WTC11 (cell line): Measurements from ENCODE around the gene YDJC. TPM values are rescaled to one million over a fixed set of nuclear protein-coding genes. Genes with fewer than 3 reads are reported as not detected.

ENCODE experiments used
- ATAC-seq: fragments of 200-7000 bp; cut with Tn5 transposase; 2 replicates; pipeline ENCODE4 v1.10.0; 2021; ENCODE audit warnings: mild to moderate bottlenecking, moderate library complexity
- CTCF ChIA-PET: fragments of 300-600 bp; sonication (Branson Sonifier 250); formaldehyde crosslinking; loops from one replicate; lab custom pipeline; 2021; ENCODE audit warnings: antibody characterized with exemption; lab: Charles Lee
- POLR2A ChIA-PET: fragments of 350-600 bp; sonication (Branson Sonifier 250); formaldehyde crosslinking; loops from one replicate; lab custom pipeline; 2021; ENCODE audit warnings: antibody characterized with exemption; lab: Charles Lee
- DNase-seq: peaks from one replicate; pipeline ENCODE4 v3.0.0; 2021; ENCODE audit warnings: low spot score
- H3K27ac Mint-ChIP-seq: 2 replicates; pipeline ENCODE4 v1.8.0; 2021; ENCODE audit warnings: mixed read lengths
- H3K27me3 Mint-ChIP-seq: 2 replicates; pipeline ENCODE4 v1.8.0; 2021; ENCODE audit warnings: low read depth, mild to moderate bottlenecking, moderate library complexity, mixed read lengths
- H3K36me3 Mint-ChIP-seq: 2 replicates; pipeline ENCODE4 v1.8.0; 2021; ENCODE audit warnings: mixed read lengths
- H3K4me1 Mint-ChIP-seq: 2 replicates; pipeline ENCODE4 v1.8.0; 2022; ENCODE audit warnings: mixed read lengths
- H3K4me3 Mint-ChIP-seq: 2 replicates; pipeline ENCODE4 v1.8.0; 2021; ENCODE audit warnings: mild to moderate bottlenecking, moderate library complexity, mixed read lengths
- H3K9me3 Mint-ChIP-seq: 2 replicates; pipeline ENCODE4 v1.8.0; 2021; ENCODE audit warnings: mixed read lengths
- CBFB ChIP-seq: sonication (generic); formaldehyde crosslinking; IDR thresholded peaks from 2 replicates; pipeline ENCODE4 v1.8.1; 2022; ENCODE audit warnings: mild to moderate bottlenecking, low read depth, missing genetic modification reagents
- NFATC4 ChIP-seq: fragments of 250-450 bp; sonication (Bioruptor Pico); IDR thresholded peaks from 2 replicates; pipeline ENCODE4 v1.9.0; 2021; ENCODE audit warnings: mild to moderate bottlenecking
- NR2C2 ChIP-seq: sonication (generic); formaldehyde crosslinking; IDR thresholded peaks from 2 replicates; pipeline ENCODE4 v1.8.0; 2022; ENCODE audit warnings: mild to moderate bottlenecking, missing genetic modification reagents
- RELA ChIP-seq: sonication (generic); formaldehyde crosslinking; IDR thresholded peaks from 2 replicates; pipeline ENCODE4 v1.8.1; 2022; ENCODE audit warnings: missing genetic modification reagents, mild to moderate bottlenecking, borderline replicate concordance
- ZNF317 ChIP-seq: sonication (generic); formaldehyde crosslinking; IDR thresholded peaks from 2 replicates; pipeline ENCODE4 v1.8.1; 2023; ENCODE audit warnings: low read depth, mild to moderate bottlenecking, moderate library complexity, missing genetic modification reagents, borderline replicate concordance
- total RNA-seq: library from RNA; stranded (reverse); gene quantifications from 3 replicates; pipeline ENCODE4 v1.2.3, GENCODE V29; 2021
- TF ChIP-seq, protein P1 (sequence below): sonication (generic); formaldehyde crosslinking; IDR thresholded peaks from 2 replicates; pipeline ENCODE4 v1.8.0; 2022; ENCODE audit warnings: missing genetic modification reagents
- TF ChIP-seq, protein P2 (sequence below): sonication (generic); formaldehyde crosslinking; IDR thresholded peaks from 2 replicates; pipeline ENCODE4 v1.8.1; 2022; ENCODE audit warnings: mild to moderate bottlenecking, moderate library complexity, missing genetic modification reagents
- TF ChIP-seq, protein P3 (sequence below): sonication (generic); formaldehyde crosslinking; IDR thresholded peaks from 2 replicates; pipeline ENCODE4 v1.8.0; 2023; ENCODE audit warnings: missing genetic modification reagents, mild to moderate bottlenecking, borderline replicate concordance
- TF ChIP-seq, protein P4 (sequence below): fragments of 200-600 bp; IDR thresholded peaks from 2 replicates; pipeline ENCODE4 v1.8.0; 2022; ENCODE audit warnings: antibody characterized with exemption

YDJC gene
- total RNA-seq, 1 experiment from 2014 or later, result 39.8 TPM

DNA sequence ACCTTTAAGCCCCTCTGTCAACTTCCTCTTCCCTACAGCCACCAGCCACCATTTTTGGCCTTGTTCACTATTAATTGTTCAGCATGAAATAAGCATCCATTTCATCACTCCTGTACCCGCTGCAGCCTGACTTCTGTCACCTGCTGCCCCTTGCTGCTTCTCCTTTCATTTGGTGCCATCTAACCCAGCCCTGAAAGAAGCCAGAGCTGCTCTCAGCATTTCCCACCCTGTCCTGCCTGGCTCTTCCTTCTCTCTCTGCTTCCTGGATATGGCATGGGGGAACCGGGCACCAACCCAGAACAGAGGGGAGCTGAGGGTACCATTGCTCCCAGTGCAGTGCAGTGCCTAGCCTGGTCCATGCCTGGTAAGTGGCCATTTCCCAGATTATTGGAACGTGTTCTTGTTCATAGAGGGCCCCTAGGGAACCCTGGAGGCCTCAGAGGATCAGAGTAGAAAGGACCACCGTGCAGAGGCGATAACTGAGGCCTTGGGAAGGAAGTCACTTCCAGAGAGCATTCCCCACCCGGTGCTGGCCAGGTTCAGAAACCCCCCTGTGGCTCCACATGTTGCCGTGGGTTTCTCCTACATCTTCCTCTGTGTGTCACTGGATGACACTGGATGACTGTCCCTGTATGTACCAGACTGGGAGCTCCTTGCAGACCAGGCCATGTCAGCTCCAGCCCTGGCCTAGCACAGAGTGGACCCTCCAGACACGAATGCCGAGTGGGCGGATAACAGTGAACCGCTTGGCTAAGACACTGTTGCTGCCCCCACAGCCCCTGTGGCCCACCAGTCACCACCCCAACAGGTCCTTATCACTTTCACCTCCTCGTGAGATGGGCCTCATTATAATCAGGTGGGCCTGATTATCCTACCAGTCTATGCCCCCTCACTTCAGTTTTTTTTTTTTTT, 4.7 kb downstream of the YDJC start (continued):
- TF ChIP-seq, protein P1, sequence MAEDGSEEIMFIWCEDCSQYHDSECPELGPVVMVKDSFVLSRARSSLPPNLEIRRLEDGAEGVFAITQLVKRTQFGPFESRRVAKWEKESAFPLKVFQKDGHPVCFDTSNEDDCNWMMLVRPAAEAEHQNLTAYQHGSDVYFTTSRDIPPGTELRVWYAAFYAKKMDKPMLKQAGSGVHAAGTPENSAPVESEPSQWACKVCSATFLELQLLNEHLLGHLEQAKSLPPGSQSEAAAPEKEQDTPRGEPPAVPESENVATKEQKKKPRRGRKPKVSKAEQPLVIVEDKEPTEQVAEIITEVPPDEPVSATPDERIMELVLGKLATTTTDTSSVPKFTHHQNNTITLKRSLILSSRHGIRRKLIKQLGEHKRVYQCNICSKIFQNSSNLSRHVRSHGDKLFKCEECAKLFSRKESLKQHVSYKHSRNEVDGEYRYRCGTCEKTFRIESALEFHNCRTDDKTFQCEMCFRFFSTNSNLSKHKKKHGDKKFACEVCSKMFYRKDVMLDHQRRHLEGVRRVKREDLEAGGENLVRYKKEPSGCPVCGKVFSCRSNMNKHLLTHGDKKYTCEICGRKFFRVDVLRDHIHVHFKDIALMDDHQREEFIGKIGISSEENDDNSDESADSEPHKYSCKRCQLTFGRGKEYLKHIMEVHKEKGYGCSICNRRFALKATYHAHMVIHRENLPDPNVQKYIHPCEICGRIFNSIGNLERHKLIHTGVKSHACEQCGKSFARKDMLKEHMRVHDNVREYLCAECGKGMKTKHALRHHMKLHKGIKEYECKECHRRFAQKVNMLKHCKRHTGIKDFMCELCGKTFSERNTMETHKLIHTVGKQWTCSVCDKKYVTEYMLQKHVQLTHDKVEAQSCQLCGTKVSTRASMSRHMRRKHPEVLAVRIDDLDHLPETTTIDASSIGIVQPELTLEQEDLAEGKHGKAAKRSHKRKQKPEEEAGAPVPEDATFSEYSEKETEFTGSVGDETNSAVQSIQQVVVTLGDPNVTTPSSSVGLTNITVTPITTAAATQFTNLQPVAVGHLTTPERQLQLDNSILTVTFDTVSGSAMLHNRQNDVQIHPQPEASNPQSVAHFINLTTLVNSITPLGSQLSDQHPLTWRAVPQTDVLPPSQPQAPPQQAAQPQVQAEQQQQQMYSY, result no peak
- TF ChIP-seq, protein P2, sequence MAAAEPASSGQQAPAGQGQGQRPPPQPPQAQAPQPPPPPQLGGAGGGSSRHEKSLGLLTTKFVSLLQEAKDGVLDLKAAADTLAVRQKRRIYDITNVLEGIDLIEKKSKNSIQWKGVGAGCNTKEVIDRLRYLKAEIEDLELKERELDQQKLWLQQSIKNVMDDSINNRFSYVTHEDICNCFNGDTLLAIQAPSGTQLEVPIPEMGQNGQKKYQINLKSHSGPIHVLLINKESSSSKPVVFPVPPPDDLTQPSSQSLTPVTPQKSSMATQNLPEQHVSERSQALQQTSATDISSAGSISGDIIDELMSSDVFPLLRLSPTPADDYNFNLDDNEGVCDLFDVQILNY, result no peak
- TF ChIP-seq CBFB (CRISPR knock-in tag) (no peak), NFATC4 (no peak), ZNF317 (CRISPR knock-in tag) (no peak), NR2C2 (CRISPR knock-in tag) (no peak)
- TF ChIP-seq, protein P3, sequence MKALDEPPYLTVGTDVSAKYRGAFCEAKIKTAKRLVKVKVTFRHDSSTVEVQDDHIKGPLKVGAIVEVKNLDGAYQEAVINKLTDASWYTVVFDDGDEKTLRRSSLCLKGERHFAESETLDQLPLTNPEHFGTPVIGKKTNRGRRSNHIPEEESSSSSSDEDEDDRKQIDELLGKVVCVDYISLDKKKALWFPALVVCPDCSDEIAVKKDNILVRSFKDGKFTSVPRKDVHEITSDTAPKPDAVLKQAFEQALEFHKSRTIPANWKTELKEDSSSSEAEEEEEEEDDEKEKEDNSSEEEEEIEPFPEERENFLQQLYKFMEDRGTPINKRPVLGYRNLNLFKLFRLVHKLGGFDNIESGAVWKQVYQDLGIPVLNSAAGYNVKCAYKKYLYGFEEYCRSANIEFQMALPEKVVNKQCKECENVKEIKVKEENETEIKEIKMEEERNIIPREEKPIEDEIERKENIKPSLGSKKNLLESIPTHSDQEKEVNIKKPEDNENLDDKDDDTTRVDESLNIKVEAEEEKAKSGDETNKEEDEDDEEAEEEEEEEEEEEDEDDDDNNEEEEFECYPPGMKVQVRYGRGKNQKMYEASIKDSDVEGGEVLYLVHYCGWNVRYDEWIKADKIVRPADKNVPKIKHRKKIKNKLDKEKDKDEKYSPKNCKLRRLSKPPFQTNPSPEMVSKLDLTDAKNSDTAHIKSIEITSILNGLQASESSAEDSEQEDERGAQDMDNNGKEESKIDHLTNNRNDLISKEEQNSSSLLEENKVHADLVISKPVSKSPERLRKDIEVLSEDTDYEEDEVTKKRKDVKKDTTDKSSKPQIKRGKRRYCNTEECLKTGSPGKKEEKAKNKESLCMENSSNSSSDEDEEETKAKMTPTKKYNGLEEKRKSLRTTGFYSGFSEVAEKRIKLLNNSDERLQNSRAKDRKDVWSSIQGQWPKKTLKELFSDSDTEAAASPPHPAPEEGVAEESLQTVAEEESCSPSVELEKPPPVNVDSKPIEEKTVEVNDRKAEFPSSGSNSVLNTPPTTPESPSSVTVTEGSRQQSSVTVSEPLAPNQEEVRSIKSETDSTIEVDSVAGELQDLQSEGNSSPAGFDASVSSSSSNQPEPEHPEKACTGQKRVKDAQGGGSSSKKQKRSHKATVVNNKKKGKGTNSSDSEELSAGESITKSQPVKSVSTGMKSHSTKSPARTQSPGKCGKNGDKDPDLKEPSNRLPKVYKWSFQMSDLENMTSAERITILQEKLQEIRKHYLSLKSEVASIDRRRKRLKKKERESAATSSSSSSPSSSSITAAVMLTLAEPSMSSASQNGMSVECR (CRISPR knock-in tag), result no peak

DNA sequence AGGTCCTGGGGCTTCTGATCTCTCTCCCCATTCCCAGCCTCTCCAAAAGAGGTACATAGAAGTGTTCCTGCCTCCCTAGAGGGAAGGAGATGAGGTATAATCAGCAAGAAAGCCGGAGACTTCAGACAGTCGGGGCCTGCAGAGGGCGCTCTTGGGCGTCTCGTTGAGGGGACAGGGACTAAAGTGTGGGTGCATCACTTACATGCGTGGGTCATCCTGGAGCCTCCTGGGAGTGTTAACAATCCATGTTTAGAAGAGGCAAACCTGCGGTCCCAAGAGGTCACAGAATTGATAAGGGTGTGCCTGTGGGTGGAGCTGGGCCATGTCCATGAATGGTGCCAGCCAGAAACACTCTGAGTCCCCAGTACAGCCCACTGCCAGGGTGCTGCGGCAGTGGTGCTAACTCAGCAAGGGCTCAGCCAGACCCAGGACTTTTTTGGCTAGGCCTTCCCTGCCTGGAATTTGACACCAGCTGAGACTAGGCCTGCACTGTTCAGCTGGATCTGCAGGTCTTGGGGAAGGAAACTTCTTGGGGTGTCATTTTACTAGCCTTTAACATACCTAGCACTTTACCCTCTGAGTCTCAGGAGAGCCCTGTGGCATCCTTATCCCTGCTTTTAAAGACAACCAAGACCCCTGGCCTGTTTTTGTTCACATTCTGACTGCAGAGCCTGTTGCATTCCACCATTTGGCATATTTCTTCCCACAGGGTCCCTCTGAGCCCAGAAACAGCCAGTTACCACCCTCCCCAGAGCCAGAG, 5.5 kb downstream of the YDJC start:
- peak; percentile 85 for DNase-seq
- Mint-ChIP-seq H3K4me1 (peaks cover 24% of the 10 kb centered on the region), H3K4me3 (no peak overlapping the region), H3K36me3 (peaks cover 18% of the 10 kb centered on the region), H3K9me3 (no peaks in the 10 kb centered on the region), H3K27me3 (no peaks in the 10 kb centered on the region), H3K27ac (peak overlapping the region; percentile 66; the same call in 1 of the 2 replicates)
- CTCF ChIA-PET, result interaction anchor here (0.7 to 13.4 kb wide), 7 partner anchors 8 to 39 kb away, joined by 3 to 273 read pairs (median 4); partner anchors contain the start of genes CCDC116 and SDF2L1
- POLR2A ChIA-PET, result interaction anchor here (0.8 to 1.1 kb wide), 2 partner anchors 19 to 21 kb away, joined by 3 read pairs; no protein-coding TSS in a partner anchor
- TF ChIP-seq, protein P4, sequence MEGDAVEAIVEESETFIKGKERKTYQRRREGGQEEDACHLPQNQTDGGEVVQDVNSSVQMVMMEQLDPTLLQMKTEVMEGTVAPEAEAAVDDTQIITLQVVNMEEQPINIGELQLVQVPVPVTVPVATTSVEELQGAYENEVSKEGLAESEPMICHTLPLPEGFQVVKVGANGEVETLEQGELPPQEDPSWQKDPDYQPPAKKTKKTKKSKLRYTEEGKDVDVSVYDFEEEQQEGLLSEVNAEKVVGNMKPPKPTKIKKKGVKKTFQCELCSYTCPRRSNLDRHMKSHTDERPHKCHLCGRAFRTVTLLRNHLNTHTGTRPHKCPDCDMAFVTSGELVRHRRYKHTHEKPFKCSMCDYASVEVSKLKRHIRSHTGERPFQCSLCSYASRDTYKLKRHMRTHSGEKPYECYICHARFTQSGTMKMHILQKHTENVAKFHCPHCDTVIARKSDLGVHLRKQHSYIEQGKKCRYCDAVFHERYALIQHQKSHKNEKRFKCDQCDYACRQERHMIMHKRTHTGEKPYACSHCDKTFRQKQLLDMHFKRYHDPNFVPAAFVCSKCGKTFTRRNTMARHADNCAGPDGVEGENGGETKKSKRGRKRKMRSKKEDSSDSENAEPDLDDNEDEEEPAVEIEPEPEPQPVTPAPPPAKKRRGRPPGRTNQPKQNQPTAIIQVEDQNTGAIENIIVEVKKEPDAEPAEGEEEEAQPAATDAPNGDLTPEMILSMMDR, result peak; percentile 41; the same call in 1 of the 2 replicates
- TF ChIP-seq RELA, result no peak
- peak; percentile 53 for ATAC-seq
